ENCODE data around the gene FANCI.

The FANCI gene

DNA sequence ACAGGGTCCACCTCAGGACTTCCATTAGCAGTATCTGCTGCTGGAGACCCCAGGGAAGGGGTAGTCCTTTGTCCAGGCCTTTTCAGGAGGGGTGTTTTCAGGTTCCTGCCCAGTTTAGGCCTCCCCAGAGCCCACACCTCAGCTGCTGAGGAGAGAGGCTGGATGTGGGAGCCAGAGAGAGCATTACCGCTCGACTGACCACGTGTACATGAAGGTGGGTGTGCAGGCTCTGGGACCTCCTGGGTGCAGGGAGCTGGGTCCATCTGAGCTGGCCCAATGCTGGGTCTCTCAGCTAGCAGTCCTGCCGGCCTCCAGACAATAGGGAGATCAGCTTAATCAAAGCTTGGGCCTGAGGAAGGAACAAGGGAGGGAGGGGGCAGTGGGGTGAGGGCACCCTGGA, 120.0 kb downstream of the FANCI start:
- no peak for DNase-seq

DNA sequence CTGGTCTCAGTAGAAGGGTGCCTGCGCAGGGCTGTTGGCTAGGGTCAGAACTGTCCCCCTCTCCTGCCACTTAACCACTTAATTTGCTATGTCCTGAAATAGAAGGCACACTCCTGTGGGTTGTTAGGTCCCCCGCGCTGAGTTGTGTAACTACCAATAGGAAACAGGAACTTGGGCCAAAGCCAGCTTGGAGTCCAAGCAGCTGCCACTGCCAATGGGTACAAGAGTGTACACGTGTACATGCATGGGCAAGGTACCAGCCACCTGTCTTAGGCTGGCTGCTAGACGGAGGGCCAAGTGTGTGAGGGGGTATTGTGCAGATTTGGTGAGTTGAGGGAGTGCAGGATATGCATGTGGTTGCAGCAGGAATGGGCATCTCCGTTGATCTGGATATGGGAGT, 120.6 kb downstream of the FANCI start:
- DNase-seq: no peak

DNA sequence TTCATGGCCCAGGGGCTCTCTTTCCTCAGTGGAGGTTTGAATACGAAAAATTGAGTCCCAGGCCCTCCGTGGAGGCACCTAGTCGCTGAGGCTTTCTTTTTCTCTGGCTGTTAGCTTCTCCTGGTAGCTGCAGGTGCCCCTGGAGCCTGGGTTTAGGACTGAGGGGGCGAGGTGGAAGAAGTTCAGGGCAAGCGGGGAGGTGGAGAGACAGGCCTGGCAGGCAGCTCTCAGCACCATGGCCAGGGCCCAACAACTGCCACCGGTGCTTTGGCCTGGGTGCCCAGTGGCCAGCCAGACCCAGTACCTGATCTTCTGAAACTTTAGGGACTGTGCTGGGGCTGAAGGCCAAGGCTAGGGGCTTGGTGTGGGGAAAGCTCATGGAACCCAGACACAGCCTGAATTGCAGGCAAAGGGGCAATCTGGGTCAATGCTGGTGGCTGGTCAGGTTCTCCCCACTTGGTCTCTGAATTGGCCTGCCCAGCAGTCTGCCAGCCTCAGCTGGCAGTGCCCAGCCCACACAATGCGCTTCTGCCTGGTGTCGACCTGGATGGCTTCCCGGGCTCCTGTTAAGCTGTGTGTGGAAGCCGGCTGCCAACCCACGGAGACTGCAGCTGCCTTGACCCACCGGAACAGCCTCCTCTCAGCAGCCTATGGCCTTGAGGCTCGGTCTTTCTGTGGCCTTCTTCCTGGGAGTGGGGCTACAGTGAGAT, 121.1 kb downstream of the FANCI start:
- no peak for DNase-seq

DNA sequence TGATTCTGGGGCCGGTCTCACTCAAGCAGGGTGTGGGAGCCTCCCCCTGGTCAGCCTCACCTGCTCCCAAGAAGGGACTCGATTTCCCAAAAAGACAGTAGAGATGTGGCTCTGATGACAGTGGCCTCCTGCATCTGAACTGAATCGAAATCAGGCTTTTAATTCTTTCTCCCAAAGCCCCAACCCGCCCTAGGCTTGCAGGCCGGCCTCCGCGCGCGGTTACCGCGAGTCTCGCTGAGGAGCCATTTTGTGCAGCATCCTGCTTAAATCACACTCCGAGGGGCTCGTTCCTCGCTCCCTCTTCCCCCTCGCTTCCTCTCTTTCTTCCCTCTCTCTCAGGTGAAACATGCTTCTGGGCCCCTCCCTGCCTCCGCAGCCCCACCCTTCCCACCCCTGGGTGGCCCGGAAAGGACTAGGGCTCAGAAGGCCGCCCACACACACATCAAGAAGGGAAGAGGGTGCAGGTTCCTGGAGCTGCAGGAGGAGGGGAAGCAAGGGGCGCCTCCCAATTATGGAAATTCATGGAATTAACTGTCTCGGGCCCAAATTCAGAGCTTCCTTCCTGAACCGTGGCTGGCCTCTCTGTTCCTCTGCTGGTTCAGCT, 121.8 kb downstream of the FANCI start:
- DNase-seq: no peak

Data from hematopoietic multipotent progenitor cell treated with erythropoietin and hydrocortisone succinate and interleukin-3 and kit ligand, for 8 days (in vitro differentiated cells).